Upper lobe of left lung (tissue), 6 donors: ENCODE results near the gene GATC. TPM values are rescaled to one million over a fixed set of nuclear protein-coding genes. Genes with fewer than 3 reads are reported as not detected.

ENCODE experiments used
- ATAC-seq, 2 donors: fragments of 200-7000 bp; cut with Tn5 transposase; one replicate each; pipeline ENCODE4 v1.9.1; 2022; ENCODE audit warnings: mild to moderate bottlenecking in 2 of 2, moderate library complexity in 2 of 2; ENCODE audit not compliant: low FRiP score in 2 of 2
- DNase-seq, 2 donors: peaks; one replicate each; pipeline ENCODE4 v3.0.0-alpha.2; 2019 to 2020
- H3K27ac ChIP-seq, 4 donors: fragments of 200-600 bp; sonication (generic); one replicate each; pipeline ENCODE4 v1.5.1; 2016 to 2019
- H3K27me3 ChIP-seq, 4 donors: fragments of 200-600 bp; sonication (generic); one replicate each; pipeline ENCODE4 v1.5.1; 2017 to 2019
- H3K36me3 ChIP-seq, 4 donors: fragments of 200-600 bp; sonication (generic); one replicate each; pipeline ENCODE4 v1.5.1; 2016 to 2019
- H3K4me1 ChIP-seq, 4 donors: fragments of 200-600 bp; sonication (generic); one replicate each; pipeline ENCODE4 v1.5.1; 2018 to 2019
- H3K4me3 ChIP-seq, 4 donors: fragments of 200-600 bp; sonication (generic); one replicate each; pipeline ENCODE4 v1.5.1; 2017 to 2019; ENCODE audit warnings: mild to moderate bottlenecking in 2 of 4, moderate library complexity in 1 of 4
- H3K9me3 ChIP-seq, 4 donors: fragments of 200-600 bp; sonication (generic); one replicate each; pipeline ENCODE4 v1.5.1; 2018 to 2019
- EP300 ChIP-seq, 4 donors: sonication (generic); formaldehyde crosslinking; IDR thresholded peaks; one replicate each; pipeline ENCODE4 v1.5.1; 2017; ENCODE audit warnings: antibody characterized with exemption in 4 of 4, control low read depth in 2 of 4
- POLR2A ChIP-seq, 4 donors: fragments of 450-650 bp; IDR thresholded peaks; one replicate each; pipeline ENCODE4 v1.5.1; 2016 to 2017; ENCODE audit warnings: antibody characterized with exemption in 4 of 4, mild to moderate bottlenecking in 2 of 4
- POLR2AphosphoS5 ChIP-seq, 2 donors: sonication (generic); formaldehyde crosslinking; IDR thresholded peaks; one replicate each; pipeline ENCODE4 v1.5.1; 2017; ENCODE audit warnings: antibody characterized with exemption in 2 of 2
- WGBS, 2 donors: methylation state at CpG; one replicate each; pipeline ENCODE4 v1.1.5; 2017 to 2018; 5-methylcytosine and 5-hydroxymethylcytosine counted together
- total RNA-seq, 6 donors: library from RNA; depleted of rRNA in 4 of 6; stranded (reverse); fragments of >200 nt in 4 of 6; gene quantifications; one replicate each; pipeline versions ENCODE4 v1.1.0 to v1.2.1, GENCODE V29; 2016 to 2021
- TF ChIP-seq, protein P1 (sequence below), 6 experiments: fragments of 450-650 bp in 4 of 6; fragments of 200-600 bp in 2 of 6; sonication (generic) in 2 of 6; IDR thresholded peaks; one replicate each; pipeline ENCODE4 v1.5.1; 2016 to 2019; ENCODE audit warnings: antibody characterized with exemption in 6 of 6
- donor health status: DM: no; HTN: no; CAD: no; lungs with moderate emphysema.
- donor health status: DM: no; HTN: yes; CAD: no; lungs with severe emphysema.

Gene GATC
- total RNA-seq, 6 donors from 2014 or later: 11.8 to 35.6 (median 22.5) TPM

DNA sequence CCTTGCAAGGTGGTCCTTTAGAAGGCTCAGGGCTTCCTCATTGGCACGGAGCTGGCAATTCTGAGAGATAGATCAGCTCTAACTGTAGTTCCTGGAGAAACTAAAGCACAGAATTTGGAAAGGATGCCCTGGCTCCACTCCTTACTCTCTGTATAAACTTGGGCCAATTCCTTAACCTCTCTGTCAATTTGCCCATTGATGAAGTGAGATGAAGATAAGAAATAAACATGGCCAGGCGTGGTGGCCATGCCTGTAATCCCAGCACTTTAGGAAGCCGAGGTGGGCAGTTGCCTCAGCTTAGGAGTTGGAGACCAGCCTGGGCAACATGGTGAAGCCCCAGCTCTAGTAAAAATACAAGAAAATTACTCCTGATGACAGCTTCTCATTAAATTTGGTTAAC lies 42.4 kb upstream of the GATC start:
- WGBS, 2 donors: 61 to 65% methylated on average over 3 of the region's 3 CpGs
- no peaks in the 10 kb centered on the region for H3K27me3 ChIP-seq
- DNase-seq (no peak), ATAC-seq (no peak)
- H3K36me3 ChIP-seq: no peaks in the 10 kb centered on the region
- H3K4me1 ChIP-seq: no peaks in the 10 kb centered on the region
- TF ChIP-seq, protein P1, sequence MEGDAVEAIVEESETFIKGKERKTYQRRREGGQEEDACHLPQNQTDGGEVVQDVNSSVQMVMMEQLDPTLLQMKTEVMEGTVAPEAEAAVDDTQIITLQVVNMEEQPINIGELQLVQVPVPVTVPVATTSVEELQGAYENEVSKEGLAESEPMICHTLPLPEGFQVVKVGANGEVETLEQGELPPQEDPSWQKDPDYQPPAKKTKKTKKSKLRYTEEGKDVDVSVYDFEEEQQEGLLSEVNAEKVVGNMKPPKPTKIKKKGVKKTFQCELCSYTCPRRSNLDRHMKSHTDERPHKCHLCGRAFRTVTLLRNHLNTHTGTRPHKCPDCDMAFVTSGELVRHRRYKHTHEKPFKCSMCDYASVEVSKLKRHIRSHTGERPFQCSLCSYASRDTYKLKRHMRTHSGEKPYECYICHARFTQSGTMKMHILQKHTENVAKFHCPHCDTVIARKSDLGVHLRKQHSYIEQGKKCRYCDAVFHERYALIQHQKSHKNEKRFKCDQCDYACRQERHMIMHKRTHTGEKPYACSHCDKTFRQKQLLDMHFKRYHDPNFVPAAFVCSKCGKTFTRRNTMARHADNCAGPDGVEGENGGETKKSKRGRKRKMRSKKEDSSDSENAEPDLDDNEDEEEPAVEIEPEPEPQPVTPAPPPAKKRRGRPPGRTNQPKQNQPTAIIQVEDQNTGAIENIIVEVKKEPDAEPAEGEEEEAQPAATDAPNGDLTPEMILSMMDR (IDR thresholded peaks at IDR 0.05): no peak
- TF ChIP-seq POLR2AphosphoS5 (IDR thresholded peaks at IDR 0.05): no peak
- no peak for TF ChIP-seq POLR2A (IDR thresholded peaks at IDR 0.05)
- no peak for TF ChIP-seq EP300 (IDR thresholded peaks at IDR 0.05)
- no peak overlapping the region for H3K4me3 ChIP-seq
- H3K27ac ChIP-seq: no peak overlapping the region
- no peaks in the 10 kb centered on the region for H3K9me3 ChIP-seq

DNA sequence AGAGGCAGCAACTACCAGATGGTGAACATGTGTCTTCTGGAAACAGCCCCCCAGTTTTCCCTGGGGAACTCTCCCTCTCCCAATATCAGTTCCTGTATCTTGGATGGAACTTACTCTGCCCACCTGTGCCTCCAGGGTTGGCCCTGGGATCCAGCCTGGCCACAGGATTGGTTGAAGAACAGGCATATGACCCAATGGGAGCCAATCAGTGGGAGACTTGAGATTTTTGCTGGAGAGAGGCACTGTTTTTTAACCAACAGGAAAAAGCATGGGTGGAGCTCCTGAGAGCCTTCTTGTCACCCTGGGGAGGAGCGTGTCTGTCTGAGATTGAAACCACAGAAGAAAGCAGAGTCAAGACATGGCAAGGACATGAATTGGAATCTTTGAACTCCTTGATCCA lies 42.0 kb upstream of the GATC start:
- no peak for ATAC-seq
- H3K4me1 ChIP-seq: no peaks in the 10 kb centered on the region
- no peaks in the 10 kb centered on the region for H3K36me3 ChIP-seq
- no peak overlapping the region for H3K4me3 ChIP-seq
- 45 to 65% methylated on average over 1 of the region's 1 CpG for WGBS, 2 donors
- H3K9me3 ChIP-seq: no peaks in the 10 kb centered on the region
- H3K27ac ChIP-seq: no peak overlapping the region
- H3K27me3 ChIP-seq: no peaks in the 10 kb centered on the region
- TF ChIP-seq EP300 (IDR thresholded peaks at IDR 0.05) (no peak), POLR2A (IDR thresholded peaks at IDR 0.05) (no peak), POLR2AphosphoS5 (IDR thresholded peaks at IDR 0.05) (no peak)
- TF ChIP-seq, protein P1 (IDR thresholded peaks at IDR 0.05): no peak
- no peak for DNase-seq

DNA sequence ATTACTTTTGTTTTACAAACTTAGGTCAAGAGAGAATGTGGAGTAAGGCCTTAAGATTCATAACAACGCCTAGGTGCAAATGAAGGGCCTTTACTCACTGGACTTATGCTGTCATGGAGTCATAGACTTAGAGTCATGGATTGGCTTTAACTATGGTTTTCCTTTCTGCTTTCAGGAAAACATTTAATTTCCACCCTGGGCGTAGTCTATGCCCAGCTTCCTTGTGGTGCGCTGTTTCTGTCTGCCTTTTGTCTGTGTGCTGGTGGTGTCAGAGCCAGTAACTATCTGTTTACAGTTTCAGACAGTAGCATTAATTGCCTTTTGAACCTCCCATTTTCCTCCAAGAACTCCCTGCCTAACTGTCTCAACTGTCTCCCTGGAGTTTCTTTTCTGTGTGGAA lies 40.2 kb upstream of the GATC start:
- Histone ChIP-seq H3K9me3 (no peaks in the 10 kb centered on the region), H3K4me1 (no peaks in the 10 kb centered on the region), H3K27me3 (no peaks in the 10 kb centered on the region), H3K4me3 (no peak overlapping the region), H3K36me3 (no peaks in the 10 kb centered on the region), H3K27ac (no peak overlapping the region)
- TF ChIP-seq, protein P1 (IDR thresholded peaks at IDR 0.05): no peak
- TF ChIP-seq EP300 (IDR thresholded peaks at IDR 0.05): no peak
- no peak for TF ChIP-seq POLR2A (IDR thresholded peaks at IDR 0.05)
- no peak for TF ChIP-seq POLR2AphosphoS5 (IDR thresholded peaks at IDR 0.05)
- no peak for ATAC-seq
- no peak for DNase-seq
- 57 to 80% methylated on average over 3 of the region's 3 CpGs for WGBS, 2 donors

DNA sequence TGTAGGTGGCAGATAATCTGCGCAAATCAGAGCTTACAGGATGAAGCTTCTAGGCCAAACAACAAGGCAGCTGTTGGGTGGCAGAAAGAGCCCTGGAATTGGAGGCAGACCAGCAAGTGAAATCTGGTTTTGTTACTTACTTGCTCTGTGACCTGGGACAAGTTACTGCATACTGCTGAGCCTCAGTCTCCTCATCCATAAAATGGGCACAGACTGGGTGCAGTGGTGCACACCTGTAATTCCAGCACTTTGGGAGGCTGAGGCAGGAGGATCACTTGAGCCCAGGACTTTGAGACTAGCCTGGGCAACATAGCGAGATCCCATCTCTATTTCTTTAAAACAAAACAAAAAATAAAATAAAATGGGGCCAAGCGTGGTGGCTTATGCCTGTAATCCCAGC lies 39.7 kb upstream of the GATC start:
- ATAC-seq: no peak
- TF ChIP-seq POLR2AphosphoS5 (IDR thresholded peaks at IDR 0.05) (no peak), POLR2A (IDR thresholded peaks at IDR 0.05) (no peak)

DNA sequence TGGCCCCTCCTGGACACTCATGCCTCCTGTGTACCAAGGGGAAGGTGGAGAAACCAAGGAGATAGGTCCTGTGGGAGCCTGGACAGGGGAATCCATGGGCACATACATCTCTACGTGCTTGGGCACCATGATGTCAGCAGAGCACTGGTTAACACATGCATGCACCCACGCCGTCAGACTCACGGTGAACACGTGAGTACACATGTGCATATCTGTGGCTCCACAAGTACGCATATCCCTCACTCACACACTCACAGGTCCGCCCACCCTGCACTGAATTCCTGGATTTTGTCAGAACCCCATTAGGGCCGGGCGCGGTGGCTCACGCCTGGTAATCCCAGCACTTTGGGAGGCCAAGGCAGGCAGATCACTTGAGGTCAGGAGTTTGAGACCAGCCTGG lies 37.5 kb upstream of the GATC start:
- WGBS, 2 donors: 95 to 97% methylated on average over 11 of the region's 11 CpGs
- TF ChIP-seq POLR2AphosphoS5 (IDR thresholded peaks at IDR 0.05) (no peak), EP300 (IDR thresholded peaks at IDR 0.05) (no peak), POLR2A (IDR thresholded peaks at IDR 0.05) (no peak)
- TF ChIP-seq, protein P1 (IDR thresholded peaks at IDR 0.05): no peak

More for the DNA sequence above, 39.7 kb upstream of the GATC start:
- DNase-seq: no peak
- Histone ChIP-seq H3K27me3 (no peaks in the 10 kb centered on the region), H3K4me3 (no peak overlapping the region), H3K4me1 (no peaks in the 10 kb centered on the region), H3K27ac (no peak overlapping the region), H3K9me3 (no peaks in the 10 kb centered on the region), H3K36me3 (no peaks in the 10 kb centered on the region)
- WGBS, 2 donors: 91 to 95% methylated on average over 3 of the region's 3 CpGs

More for the DNA sequence above, 37.5 kb upstream of the GATC start:
- Histone ChIP-seq H3K4me1 (no peaks in the 10 kb centered on the region), H3K4me3 (no peak overlapping the region), H3K27ac (no peak overlapping the region), H3K9me3 (no peaks in the 10 kb centered on the region), H3K27me3 (no peaks in the 10 kb centered on the region), H3K36me3 (no peaks in the 10 kb centered on the region)
- ATAC-seq: no peak
- no peak for DNase-seq
